ENCODE results near the gene IFITM10.

IFITM10 gene

DNA sequence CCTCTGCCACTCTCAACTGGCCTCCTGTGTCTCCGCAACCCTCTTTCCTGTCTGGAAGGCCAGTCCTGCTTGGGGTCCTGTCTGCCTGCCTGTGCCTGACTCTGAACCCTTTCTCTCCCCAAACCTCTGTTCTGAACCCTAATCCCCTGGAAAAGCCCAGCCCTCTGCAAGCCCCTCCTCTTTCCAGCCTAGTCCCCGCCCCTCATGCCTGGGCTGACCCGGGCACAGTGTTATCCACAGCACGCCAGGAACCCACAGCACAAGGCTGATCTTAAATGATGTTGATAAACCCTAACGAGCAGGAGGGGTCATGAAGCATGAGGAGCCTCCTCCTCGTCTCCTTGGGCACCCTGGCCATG lies at the start of gene IFITM10:
Gene IFITM10, minus strand, starts transcription at position 115 of the 359 bp plus-strand sequence. CDS start 153 bp downstream, outside the sequence.
- TF ChIP-seq, protein P1, sequence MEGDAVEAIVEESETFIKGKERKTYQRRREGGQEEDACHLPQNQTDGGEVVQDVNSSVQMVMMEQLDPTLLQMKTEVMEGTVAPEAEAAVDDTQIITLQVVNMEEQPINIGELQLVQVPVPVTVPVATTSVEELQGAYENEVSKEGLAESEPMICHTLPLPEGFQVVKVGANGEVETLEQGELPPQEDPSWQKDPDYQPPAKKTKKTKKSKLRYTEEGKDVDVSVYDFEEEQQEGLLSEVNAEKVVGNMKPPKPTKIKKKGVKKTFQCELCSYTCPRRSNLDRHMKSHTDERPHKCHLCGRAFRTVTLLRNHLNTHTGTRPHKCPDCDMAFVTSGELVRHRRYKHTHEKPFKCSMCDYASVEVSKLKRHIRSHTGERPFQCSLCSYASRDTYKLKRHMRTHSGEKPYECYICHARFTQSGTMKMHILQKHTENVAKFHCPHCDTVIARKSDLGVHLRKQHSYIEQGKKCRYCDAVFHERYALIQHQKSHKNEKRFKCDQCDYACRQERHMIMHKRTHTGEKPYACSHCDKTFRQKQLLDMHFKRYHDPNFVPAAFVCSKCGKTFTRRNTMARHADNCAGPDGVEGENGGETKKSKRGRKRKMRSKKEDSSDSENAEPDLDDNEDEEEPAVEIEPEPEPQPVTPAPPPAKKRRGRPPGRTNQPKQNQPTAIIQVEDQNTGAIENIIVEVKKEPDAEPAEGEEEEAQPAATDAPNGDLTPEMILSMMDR (conservative IDR thresholded peaks at IDR 0.05; ENCODE audit: low read depth, low read length) = no peak
- peaks cover 8% of the 10 kb centered on the region; the same call in 1 of the 2 replicates for H3K27me3 ChIP-seq (ENCODE audit: insufficient read depth, low read depth)
- H3K4me1 ChIP-seq (ENCODE audit: low read depth, poor library complexity, severe bottlenecking) = no peaks in the 10 kb centered on the region
- H3K4me2 ChIP-seq = no peak within 1 kb of the TSS
- H3K36me3 ChIP-seq (ENCODE audit: insufficient read depth) = no peaks in the 10 kb centered on the region
- H3K4me3 ChIP-seq (IDR thresholded peaks at IDR 0.05; ENCODE audit: insufficient read depth, low read depth, low read length) = no peak within 1 kb of the TSS
- H4K20me1 ChIP-seq (ENCODE audit: insufficient read depth) = no peaks in the 10 kb centered on the region
- no peak within 1 kb of the TSS for H3K27ac ChIP-seq
- H2AFZ ChIP-seq (ENCODE audit: low read depth) = no peak within 1 kb of the TSS
- no peaks in the 10 kb centered on the region for H3K79me2 ChIP-seq (ENCODE audit: insufficient read depth, low read depth)
- H3K9ac ChIP-seq = no peak within 1 kb of the TSS

DNA sequence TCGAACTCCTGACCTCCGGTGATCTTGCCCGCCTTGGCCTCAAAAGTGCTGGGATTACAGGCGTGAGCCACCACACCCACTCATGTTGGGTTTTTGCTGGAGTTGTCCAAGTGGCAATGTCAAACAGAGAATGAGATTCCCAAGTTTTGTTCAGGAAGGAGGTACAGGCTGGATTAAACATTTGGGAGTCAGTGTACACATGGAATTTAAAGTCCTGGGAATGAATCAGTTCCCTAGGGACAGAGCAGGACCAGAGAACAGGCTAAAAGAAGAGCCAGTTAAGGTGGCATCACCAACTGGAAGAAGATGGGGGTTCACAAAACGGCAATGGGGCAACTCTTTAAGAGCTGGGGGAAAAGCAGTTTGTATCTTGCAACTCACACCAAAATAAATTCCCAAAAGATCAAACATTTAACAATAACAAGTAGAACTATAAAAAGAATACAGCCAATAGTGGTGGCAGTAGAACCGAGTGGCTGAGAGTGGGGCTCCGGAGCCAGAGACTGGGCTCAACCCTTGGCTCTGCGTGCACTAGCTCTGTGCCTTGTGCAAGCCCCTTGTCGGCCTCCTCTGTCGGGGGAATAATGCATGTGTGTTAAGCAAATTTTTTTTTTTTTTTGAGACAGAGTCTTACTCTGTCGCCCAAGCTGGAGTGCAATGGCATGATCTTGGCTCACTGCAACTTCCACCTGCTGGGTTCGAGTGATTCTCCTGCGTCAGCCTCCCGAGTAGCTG lies 47.2 kb upstream of the IFITM10 start:
- no peak overlapping the region for H3K9ac ChIP-seq
- H3K4me1 ChIP-seq (ENCODE audit: low read depth, poor library complexity, severe bottlenecking) = no peaks in the 10 kb centered on the region
- H4K20me1 ChIP-seq (ENCODE audit: insufficient read depth) = no peaks in the 10 kb centered on the region
- no peak overlapping the region for H3K4me3 ChIP-seq (IDR thresholded peaks at IDR 0.05; ENCODE audit: insufficient read depth, low read depth, low read length)
- no peaks in the 10 kb centered on the region for H3K79me2 ChIP-seq (ENCODE audit: insufficient read depth, low read depth)
- no peak overlapping the region for H3K4me2 ChIP-seq
- H3K36me3 ChIP-seq (ENCODE audit: insufficient read depth) = no peaks in the 10 kb centered on the region
- peaks cover 95% of the 10 kb centered on the region for H3K27me3 ChIP-seq (ENCODE audit: insufficient read depth, low read depth)
- H3K27ac ChIP-seq = no peak overlapping the region
- TF ChIP-seq, protein P1 (conservative IDR thresholded peaks at IDR 0.05; ENCODE audit: low read depth, low read length) = no peak
- H2AFZ ChIP-seq (ENCODE audit: low read depth) = no peak overlapping the region

DNA sequence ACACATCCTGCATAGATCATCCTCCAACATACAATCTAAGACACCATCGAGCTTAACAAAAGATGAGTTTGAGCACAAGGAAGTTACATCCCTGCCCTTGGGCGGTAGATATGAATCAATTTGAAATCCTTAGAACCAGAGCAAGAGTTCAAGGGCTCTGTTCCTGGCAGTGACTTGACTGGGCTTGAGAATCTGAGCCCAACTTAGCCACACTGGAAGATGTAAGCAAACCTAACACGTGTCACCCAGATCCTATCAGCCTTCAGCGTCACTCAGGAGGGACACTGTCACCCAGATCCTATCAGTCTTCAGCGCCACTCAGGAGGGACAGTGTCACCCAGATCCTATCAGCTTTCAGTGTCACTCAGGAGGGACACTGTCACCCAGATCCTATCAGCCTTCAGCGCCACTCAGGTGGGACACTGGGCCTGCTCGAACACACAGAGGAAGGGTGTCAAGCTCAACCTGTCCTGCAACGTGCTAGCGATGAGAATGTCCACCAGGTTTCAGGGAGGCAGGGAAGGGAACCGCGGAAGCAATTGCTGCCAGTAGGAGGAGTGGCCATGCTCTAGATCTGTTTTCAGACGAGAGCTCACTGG lies 46.1 kb upstream of the IFITM10 start:
- no peak overlapping the region for H2AFZ ChIP-seq (ENCODE audit: low read depth)
- no peak overlapping the region for H3K27ac ChIP-seq
- no peak overlapping the region for H3K4me3 ChIP-seq (IDR thresholded peaks at IDR 0.05; ENCODE audit: insufficient read depth, low read depth, low read length)
- TF ChIP-seq, protein P1 (conservative IDR thresholded peaks at IDR 0.05; ENCODE audit: low read depth, low read length) = no peak
- no peaks in the 10 kb centered on the region for H3K4me1 ChIP-seq (ENCODE audit: low read depth, poor library complexity, severe bottlenecking)
- no peak overlapping the region for H3K9ac ChIP-seq
- H3K36me3 ChIP-seq (ENCODE audit: insufficient read depth) = no peaks in the 10 kb centered on the region
- peaks cover 95% of the 10 kb centered on the region for H3K27me3 ChIP-seq (ENCODE audit: insufficient read depth, low read depth)
- no peaks in the 10 kb centered on the region for H4K20me1 ChIP-seq (ENCODE audit: insufficient read depth)
- H3K79me2 ChIP-seq (ENCODE audit: insufficient read depth, low read depth) = no peaks in the 10 kb centered on the region
- H3K4me2 ChIP-seq = no peak overlapping the region

DNA sequence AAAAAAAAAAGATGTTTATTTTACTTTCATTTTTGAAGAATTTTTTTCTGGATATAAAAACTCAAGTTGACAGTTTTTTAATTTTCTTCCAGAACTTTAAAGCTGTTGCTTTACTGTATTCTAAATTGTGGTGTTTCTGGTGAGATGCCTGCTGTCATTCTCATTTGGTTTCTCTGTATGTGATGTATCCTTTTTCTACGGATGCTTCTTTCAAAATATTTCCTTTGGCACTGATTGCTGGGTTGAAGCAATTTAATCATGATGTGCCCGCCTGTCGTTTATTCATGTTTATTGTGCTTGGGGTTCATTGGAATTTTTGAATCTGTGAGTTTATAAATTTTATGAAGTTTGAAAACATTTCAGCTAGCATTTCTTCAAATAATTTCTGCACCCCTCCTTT lies 42.7 kb upstream of the IFITM10 start:
- H3K27ac ChIP-seq = no peak overlapping the region
- no peaks in the 10 kb centered on the region for H3K4me1 ChIP-seq (ENCODE audit: low read depth, poor library complexity, severe bottlenecking)
- no peak overlapping the region for H3K9ac ChIP-seq
- TF ChIP-seq, protein P1 (conservative IDR thresholded peaks at IDR 0.05; ENCODE audit: low read depth, low read length) = no peak
- no peak overlapping the region for H2AFZ ChIP-seq (ENCODE audit: low read depth)
- no peaks in the 10 kb centered on the region for H3K79me2 ChIP-seq (ENCODE audit: insufficient read depth, low read depth)
- H3K27me3 ChIP-seq (ENCODE audit: insufficient read depth, low read depth) = peaks cover 94% of the 10 kb centered on the region
- no peaks in the 10 kb centered on the region for H3K36me3 ChIP-seq (ENCODE audit: insufficient read depth)
- H3K4me3 ChIP-seq (IDR thresholded peaks at IDR 0.05; ENCODE audit: insufficient read depth, low read depth, low read length) = no peak overlapping the region
- H3K4me2 ChIP-seq = no peak overlapping the region
- no peaks in the 10 kb centered on the region for H4K20me1 ChIP-seq (ENCODE audit: insufficient read depth)
